DMS79 (cell line): ENCODE results near the gene ZNF581.
A peak's percentile ranks its signal among the peaks of the same experiment; 100 is the strongest.

Source experiments
- DNase-seq: peaks from one replicate; lab custom pipeline; 2025; lab: John Stamatoyannopoulos, UW

ZNF581 gene

GRCh38 chr19:55611300-55611982 lies 32.0 kb upstream of the ZNF581 start:
- no peak for DNase-seq

GRCh38 chr19:55611983-55612645 lies 31.3 kb upstream of the ZNF581 start:
- no peak for DNase-seq

- no peak for DNase-seq
Measured at GRCh38 chr19:55613396-55613795, 30.1 kb upstream of the ZNF581 start.

- DNase-seq: no peak
Measured at GRCh38 chr19:55613930-55614710, 29.3 kb upstream of the ZNF581 start.

- DNase-seq: no peak
Measured at GRCh38 chr19:55614711-55615542, 28.5 kb upstream of the ZNF581 start.

GRCh38 chr19:55615543-55616394 lies 27.7 kb upstream of the ZNF581 start:
- no peak for DNase-seq

- no peak for DNase-seq
Measured at GRCh38 chr19:55616395-55616875, 27.0 kb upstream of the ZNF581 start.

GRCh38 chr19:55617426-55617825 lies 26.0 kb upstream of the ZNF581 start:
- no peak for DNase-seq

GRCh38 chr19:55618426-55618825 lies 25.0 kb upstream of the ZNF581 start:
- no peak for DNase-seq

GRCh38 chr19:55619286-55619685 lies 24.2 kb upstream of the ZNF581 start:
- DNase-seq: no peak

- no peak for DNase-seq
Measured at GRCh38 chr19:55620410-55621204, 22.8 kb upstream of the ZNF581 start.

GRCh38 chr19:55621205-55621672 lies 22.2 kb upstream of the ZNF581 start:
- DNase-seq: no peak

GRCh38 chr19:55621673-55622231 lies 21.7 kb upstream of the ZNF581 start:
- no peak for DNase-seq

- no peak for DNase-seq
Measured at GRCh38 chr19:55622242-55622969, 21.0 kb upstream of the ZNF581 start.

- no peak for DNase-seq
Measured at GRCh38 chr19:55623130-55623529, 20.3 kb upstream of the ZNF581 start.

GRCh38 chr19:55623561-55623960 lies 19.9 kb upstream of the ZNF581 start:
- no peak for DNase-seq

GRCh38 chr19:55624109-55625003 lies 19.1 kb upstream of the ZNF581 start, which contains the start of gene ZNF784:
Gene ZNF784 (minus strand): TSS chr19:55624566. CDS start chr19:55624561, 5 bp downstream.
- peak; percentile 85 for DNase-seq

- DNase-seq: no peak
Measured at GRCh38 chr19:55625004-55625326, 18.5 kb upstream of the ZNF581 start.
